Measurements from ENCODE around the gene RAP1A. TPM values are rescaled to one million over a fixed set of nuclear protein-coding genes. Genes with fewer than 3 reads are reported as not detected.

RAP1A gene
- total RNA-seq, 4 donors from 2014 or later, result 34.0 to 87.2 (median 57.7) TPM

GRCh38 chr1:111602302-111602701, 17.3 kb upstream of the RAP1A start:
- H3K4me1 ChIP-seq, result peaks cover 0 to 42% (median 13%) of the 10 kb centered on the region in 4 donors
- H3K9me3 ChIP-seq, result no peaks in the 10 kb centered on the region
- peak overlapping the region in 1 of 4 donors; percentile 17 for H3K27ac ChIP-seq
- intact Hi-C loops (cut with DNase I; ENCODE audit: low total_unique reads), result no loop called here
- H3K36me3 ChIP-seq, result no peaks in the 10 kb centered on the region
- H3K27me3 ChIP-seq, result no peaks in the 10 kb centered on the region
- H3K4me3 ChIP-seq, result no peak overlapping the region
- DNase-seq, result no peak
- in situ Hi-C loops (cut with MboI; ENCODE audit: low pct_ligation_motif_present in 1 of 4, low pct_unique_long_range_greater_than_20kb in 1 of 4, low sequenced_read_pairs in 3 of 4), result loop anchor here in 1 of 4 donors (25.0 kb wide), 1 partner anchor 390 kb away; the partner anchor contains the start of gene DENND2D
- no peak for TF ChIP-seq EP300 (IDR thresholded peaks at IDR 0.05; ENCODE audit: low read depth)
- TF ChIP-seq POLR2A (IDR thresholded peaks at IDR 0.05), result no peak
- TF ChIP-seq POLR2AphosphoS5 (IDR thresholded peaks at IDR 0.05), result no peak
- TF ChIP-seq, protein P1, sequence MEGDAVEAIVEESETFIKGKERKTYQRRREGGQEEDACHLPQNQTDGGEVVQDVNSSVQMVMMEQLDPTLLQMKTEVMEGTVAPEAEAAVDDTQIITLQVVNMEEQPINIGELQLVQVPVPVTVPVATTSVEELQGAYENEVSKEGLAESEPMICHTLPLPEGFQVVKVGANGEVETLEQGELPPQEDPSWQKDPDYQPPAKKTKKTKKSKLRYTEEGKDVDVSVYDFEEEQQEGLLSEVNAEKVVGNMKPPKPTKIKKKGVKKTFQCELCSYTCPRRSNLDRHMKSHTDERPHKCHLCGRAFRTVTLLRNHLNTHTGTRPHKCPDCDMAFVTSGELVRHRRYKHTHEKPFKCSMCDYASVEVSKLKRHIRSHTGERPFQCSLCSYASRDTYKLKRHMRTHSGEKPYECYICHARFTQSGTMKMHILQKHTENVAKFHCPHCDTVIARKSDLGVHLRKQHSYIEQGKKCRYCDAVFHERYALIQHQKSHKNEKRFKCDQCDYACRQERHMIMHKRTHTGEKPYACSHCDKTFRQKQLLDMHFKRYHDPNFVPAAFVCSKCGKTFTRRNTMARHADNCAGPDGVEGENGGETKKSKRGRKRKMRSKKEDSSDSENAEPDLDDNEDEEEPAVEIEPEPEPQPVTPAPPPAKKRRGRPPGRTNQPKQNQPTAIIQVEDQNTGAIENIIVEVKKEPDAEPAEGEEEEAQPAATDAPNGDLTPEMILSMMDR (IDR thresholded peaks at IDR 0.05), result no peak

- TF ChIP-seq POLR2AphosphoS5 (IDR thresholded peaks at IDR 0.05), result no peak
- no peak for TF ChIP-seq EP300 (IDR thresholded peaks at IDR 0.05; ENCODE audit: low read depth)
- TF ChIP-seq, protein P1 (IDR thresholded peaks at IDR 0.05), result no peak
- no peak for TF ChIP-seq POLR2A (IDR thresholded peaks at IDR 0.05)
- Histone ChIP-seq H3K27ac (peak overlapping the region in 1 of 4 donors; percentile 21), H3K27me3 (no peaks in the 10 kb centered on the region), H3K9me3 (no peaks in the 10 kb centered on the region), H3K4me1 (peaks cover 0 to 35% (median 13%) of the 10 kb centered on the region in 4 donors), H3K36me3 (no peaks in the 10 kb centered on the region), H3K4me3 (no peak overlapping the region)
- DNase-seq, result no peak
- WGBS, 2 donors (ENCODE audit: low coverage in 1 of 2), result 83% methylated on average over 4 of the region's 4 CpGs; no CpG with 5 or more reads in 1 of the 2 donors
- in situ Hi-C loops (cut with MboI; ENCODE audit: low pct_ligation_motif_present in 1 of 4, low pct_unique_long_range_greater_than_20kb in 1 of 4, low sequenced_read_pairs in 3 of 4), result loop anchor here in 1 of 4 donors (25.0 kb wide), 1 partner anchor 391 kb away; the partner anchor contains the start of gene DENND2D
- intact Hi-C loops (cut with DNase I; ENCODE audit: low total_unique reads), result no loop called here
Observed at GRCh38 chr1:111602974-111603373, 16.6 kb upstream of the RAP1A start.

DNA sequence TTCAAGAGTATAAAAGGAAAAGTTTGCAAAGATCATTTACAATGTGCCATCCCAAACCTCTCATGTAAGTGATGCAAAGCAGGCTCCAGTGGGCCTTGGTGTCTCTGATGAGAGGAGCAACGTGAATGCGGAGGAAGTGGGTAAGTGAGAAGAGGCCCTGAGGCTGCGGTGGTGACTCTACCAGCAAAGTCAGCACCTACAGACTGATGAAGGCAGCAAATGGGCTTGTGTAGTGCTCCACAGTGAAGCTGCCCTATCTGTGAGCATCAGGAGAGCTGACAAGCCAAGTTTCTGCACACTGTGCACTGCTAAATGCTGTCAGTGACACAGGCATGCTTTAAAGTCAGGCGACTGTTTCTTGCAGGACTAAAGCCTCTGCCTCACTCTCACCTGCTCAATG, 15.6 kb upstream of the RAP1A start:
- in situ Hi-C loops (cut with MboI; ENCODE audit: low pct_ligation_motif_present in 1 of 4, low pct_unique_long_range_greater_than_20kb in 1 of 4, low sequenced_read_pairs in 3 of 4), result loop anchor here in 1 of 4 donors (25.0 kb wide), 1 partner anchor 392 kb away; the partner anchor contains the start of gene DENND2D
- H3K4me3 ChIP-seq, result no peak overlapping the region
- intact Hi-C loops (cut with DNase I; ENCODE audit: low total_unique reads), result no loop called here
- TF ChIP-seq, protein P1 (IDR thresholded peaks at IDR 0.05), result no peak
- no peak for TF ChIP-seq POLR2AphosphoS5 (IDR thresholded peaks at IDR 0.05)
- TF ChIP-seq EP300 (IDR thresholded peaks at IDR 0.05; ENCODE audit: low read depth), result no peak
- TF ChIP-seq POLR2A (IDR thresholded peaks at IDR 0.05), result no peak
- H3K27ac ChIP-seq, result peak overlapping the region; percentile 21 to 75 (median 59)
- 75% methylated on average over 4 of the region's 4 CpGs; no CpG with 5 or more reads in 1 of the 2 donors for WGBS, 2 donors (ENCODE audit: low coverage in 1 of 2)
- peaks cover 0 to 33% (median 10%) of the 10 kb centered on the region in 4 donors for H3K4me1 ChIP-seq
- no peaks in the 10 kb centered on the region for H3K27me3 ChIP-seq
- DNase-seq, result peak; percentile 55
- H3K9me3 ChIP-seq, result no peaks in the 10 kb centered on the region
- H3K36me3 ChIP-seq, result no peaks in the 10 kb centered on the region

DNA sequence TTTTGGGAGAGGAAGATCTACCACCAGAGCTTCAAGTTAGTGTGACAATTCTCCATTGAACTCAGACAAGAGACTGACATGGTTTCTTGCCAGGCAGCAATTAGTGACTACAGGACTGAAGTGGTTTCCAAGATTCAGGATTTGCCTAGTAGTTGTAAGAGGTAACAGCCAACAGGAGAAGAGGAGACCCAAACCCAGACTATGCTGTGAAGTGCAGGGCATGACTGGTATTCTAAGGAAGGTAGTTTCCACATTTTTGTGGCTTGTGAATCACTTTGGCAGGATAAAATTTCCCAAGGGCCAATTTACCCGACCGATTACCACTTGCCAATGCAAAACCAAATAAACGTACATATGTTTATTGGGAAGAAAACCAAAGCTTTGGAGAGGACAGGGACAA, 14.7 kb upstream of the RAP1A start:
- Histone ChIP-seq H3K27ac (peak overlapping the region; percentile 26 to 75 (median 59)), H3K4me1 (peaks cover 0 to 33% (median 10%) of the 10 kb centered on the region in 4 donors), H3K4me3 (no peak overlapping the region), H3K9me3 (no peaks in the 10 kb centered on the region), H3K36me3 (no peaks in the 10 kb centered on the region), H3K27me3 (no peaks in the 10 kb centered on the region)
- DNase-seq, result no peak
- intact Hi-C loops (cut with DNase I; ENCODE audit: low total_unique reads), result no loop called here
- in situ Hi-C loops (cut with MboI; ENCODE audit: low pct_ligation_motif_present in 1 of 4, low pct_unique_long_range_greater_than_20kb in 1 of 4, low sequenced_read_pairs in 3 of 4), result loop anchor here in 1 of 4 donors (25.0 kb wide), 1 partner anchor 393 kb away; the partner anchor contains the start of gene DENND2D
- TF ChIP-seq POLR2AphosphoS5 (IDR thresholded peaks at IDR 0.05), result no peak
- TF ChIP-seq, protein P1 (IDR thresholded peaks at IDR 0.05), result no peak
- no peak for TF ChIP-seq POLR2A (IDR thresholded peaks at IDR 0.05)
- TF ChIP-seq EP300 (IDR thresholded peaks at IDR 0.05; ENCODE audit: low read depth), result no peak
- 83 to 89% methylated on average over 1 to 3 of the region's 3 CpGs for WGBS, 2 donors (ENCODE audit: low coverage in 1 of 2)

Data from transverse colon (tissue), 4 donors.